GM19452 (cell line): ENCODE data around the gene PRKCG.
"Not testable (repeated sequence)": the region's sequence is repeated elsewhere in the genome, so short reads cannot be mapped to it uniquely, and the experiment has no call there.

ENCODE experiments used
- ATAC-seq: cut with Tn5 transposase; IDR thresholded peaks from one replicate; pipeline ENCODE4 v1.9.1; 2021; ENCODE audit not compliant: unreplicated experiment

Gene PRKCG

DNA sequence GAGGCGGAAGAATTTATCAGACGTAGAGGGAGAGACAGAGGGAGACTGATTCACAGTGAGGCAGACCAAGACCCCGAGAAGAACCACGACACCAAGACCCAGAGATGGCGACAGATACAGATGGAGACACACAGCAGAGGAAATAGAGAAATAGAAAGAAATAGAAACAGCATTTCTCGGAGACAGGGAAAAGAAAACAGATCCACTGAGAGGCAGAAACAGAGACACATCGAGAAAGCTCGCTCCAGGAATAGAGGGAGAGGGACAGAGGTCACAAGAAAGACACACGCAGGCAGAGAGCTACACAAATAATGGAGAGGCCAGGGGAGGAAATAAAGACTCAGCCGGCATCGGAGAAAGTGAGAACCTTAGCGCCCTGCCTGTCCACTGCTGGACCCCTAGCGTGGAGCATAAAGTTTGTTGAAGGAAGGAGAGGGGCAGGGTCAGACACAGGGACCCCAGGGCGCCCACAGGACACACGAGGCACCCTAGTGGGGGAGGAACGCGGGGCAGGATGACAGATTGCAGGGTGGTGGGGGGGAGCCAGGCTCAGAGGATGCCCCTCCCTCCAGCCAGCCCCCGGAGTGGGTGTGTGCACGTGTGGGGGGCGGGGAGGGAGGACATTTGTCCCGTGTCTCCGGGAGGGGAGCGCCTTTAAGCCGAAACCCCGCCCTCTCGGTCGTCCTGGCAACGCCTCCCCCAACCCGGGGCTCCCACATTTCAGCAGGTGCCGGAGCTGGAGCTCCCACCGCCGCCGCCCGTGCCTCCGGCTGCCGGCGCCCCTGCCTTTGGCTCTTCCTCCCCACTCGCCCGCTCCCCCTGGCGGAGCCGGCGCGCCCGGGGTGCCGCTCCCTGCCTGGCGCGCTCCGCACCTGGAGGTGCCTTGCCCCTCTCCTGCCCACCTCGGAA lies at the start of gene PRKCG:
TSS of gene PRKCG (plus strand) at position 716 of the 909 bp plus-strand sequence. CDS start 298 bp downstream, outside the sequence.
- ATAC-seq = no peak

- not testable (repeated sequence) for ATAC-seq
Measured at GRCh38 chr19:53832861-53833260, 49.1 kb upstream of the PRKCG start.

DNA sequence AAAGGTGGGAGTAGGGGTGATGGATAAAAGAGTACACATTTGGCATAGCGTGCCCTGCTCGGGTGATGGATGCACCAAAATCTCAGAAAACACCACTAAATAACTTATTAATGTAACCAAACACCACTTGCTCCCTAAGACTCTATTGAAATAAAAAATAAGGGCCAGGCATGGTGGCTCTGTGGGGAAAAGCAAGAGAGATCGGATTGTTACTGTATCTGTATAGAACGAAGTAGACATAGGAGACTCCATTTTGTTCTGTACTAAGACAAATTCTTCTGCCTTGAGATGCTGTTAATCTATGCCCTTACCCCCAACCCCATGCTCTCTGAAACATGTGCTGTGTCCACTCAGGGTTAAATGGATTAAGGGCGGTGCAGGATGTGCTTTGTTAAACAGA lies 43.6 kb upstream of the PRKCG start:
- ATAC-seq = not testable (repeated sequence)

DNA sequence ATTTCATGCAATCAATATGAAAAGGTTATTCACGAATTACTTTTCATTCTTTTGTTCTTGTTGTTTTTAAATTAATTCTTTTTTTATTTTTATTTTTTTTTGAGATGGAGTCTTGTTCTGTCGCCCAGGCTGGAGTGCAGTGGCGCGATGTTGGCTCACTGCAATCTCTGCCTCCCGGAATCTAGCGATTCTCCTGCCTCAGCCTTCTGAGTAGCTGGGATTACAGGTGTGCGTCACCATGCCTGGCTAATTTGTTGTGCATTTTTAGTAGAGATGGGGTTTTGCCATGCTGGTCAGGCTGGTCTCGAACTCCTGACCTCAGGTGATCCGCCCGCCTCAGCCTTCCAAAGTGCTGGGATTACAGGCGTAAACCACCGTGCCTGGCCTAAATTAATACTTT lies 41.8 kb upstream of the PRKCG start:
- not testable (repeated sequence) for ATAC-seq

GRCh38 chr19:53840914-53841313 lies 41.1 kb upstream of the PRKCG start:
- not testable (repeated sequence) for ATAC-seq

DNA sequence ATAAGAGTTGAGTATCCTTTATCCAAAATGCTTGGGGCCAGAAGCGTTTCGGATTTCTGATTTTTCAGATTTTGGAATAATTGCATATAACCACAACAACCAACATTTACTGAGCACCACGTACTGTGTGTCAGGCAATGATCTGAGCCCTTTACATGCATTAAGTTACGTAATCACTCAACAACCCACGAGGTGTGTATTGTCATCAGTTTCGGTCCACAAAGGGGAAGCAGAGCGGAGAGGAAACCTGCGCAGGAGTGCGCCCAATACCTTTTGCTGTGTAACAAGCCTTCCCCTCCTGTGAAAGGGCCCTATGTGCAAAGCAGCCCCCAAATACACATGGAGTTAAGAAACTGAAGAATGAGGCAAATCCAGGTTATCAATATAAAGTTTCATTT lies 37.1 kb upstream of the PRKCG start:
- no peak for ATAC-seq

DNA sequence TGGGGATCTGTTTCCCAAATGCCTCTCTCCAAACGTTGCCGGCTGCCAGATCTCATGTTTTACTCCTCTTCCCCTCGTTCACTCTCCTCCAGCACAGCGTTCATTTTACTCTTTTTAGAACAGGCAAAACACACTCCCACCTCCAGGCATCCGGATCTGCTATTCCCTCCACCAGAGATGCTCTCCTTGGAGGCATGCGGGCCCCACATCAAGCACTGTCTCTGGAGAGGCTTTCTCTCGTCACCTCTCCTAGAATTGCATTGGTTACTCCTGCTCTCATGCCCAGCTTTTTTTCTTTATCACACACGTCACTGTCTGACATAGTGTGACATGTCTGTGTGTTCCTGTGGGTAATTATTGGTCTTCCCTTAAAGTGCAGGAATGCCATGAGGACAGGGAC lies 34.4 kb upstream of the PRKCG start:
- ATAC-seq = no peak

GRCh38 chr19:53849237-53849676 lies 32.7 kb upstream of the PRKCG start:
- ATAC-seq = no peak

GRCh38 chr19:53853707-53854106 lies 28.3 kb upstream of the PRKCG start:
- ATAC-seq = no peak

DNA sequence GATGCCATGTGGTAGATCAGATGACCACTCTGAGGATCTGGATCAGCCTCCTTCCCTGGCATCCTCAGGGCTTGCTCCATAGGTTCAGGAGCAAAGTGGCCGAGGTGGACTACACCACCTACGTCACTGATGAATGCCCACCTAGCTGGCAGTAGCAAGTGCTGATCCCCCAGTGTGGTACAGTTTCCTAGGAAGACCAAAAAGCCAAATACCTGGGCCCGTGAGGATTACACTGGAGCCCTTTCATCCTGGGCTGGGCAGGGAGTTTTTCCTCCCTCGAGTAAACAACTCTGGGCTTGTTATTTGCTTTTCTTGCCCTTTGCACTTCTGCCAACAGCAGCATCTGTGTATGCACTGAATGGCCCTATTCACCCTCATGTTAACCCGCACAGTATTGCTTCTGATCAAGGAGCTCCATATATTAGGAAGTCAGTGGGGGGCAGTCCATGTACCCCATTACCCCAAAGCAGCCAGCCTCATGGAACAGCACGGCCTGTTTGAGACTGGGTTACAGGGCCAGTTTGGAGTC lies 17.6 kb upstream of the PRKCG start:
- ATAC-seq = no peak

- no peak for ATAC-seq
Measured at GRCh38 chr19:53865523-53865917, 16.5 kb upstream of the PRKCG start.

GRCh38 chr19:53865918-53866864 lies 15.8 kb upstream of the PRKCG start:
- ATAC-seq = no peak

DNA sequence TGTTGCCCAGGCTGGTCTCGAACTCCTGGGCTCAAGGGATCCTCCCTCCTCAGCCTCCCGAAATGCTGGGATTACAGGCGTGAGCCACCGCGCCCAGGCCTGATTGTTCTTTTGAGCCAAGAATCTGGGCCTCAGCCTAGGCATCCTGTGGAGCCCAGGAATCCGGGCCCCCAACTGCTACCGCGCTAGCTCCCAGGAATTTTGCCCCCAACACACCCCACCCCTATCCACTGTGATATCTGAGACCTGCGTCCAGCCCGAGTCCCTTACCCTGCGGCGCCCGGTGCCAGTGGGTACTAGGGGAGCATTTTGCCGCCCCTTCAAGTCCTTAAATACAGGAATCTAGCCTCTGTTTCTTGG lies 15.2 kb upstream of the PRKCG start:
- ATAC-seq = no peak

DNA sequence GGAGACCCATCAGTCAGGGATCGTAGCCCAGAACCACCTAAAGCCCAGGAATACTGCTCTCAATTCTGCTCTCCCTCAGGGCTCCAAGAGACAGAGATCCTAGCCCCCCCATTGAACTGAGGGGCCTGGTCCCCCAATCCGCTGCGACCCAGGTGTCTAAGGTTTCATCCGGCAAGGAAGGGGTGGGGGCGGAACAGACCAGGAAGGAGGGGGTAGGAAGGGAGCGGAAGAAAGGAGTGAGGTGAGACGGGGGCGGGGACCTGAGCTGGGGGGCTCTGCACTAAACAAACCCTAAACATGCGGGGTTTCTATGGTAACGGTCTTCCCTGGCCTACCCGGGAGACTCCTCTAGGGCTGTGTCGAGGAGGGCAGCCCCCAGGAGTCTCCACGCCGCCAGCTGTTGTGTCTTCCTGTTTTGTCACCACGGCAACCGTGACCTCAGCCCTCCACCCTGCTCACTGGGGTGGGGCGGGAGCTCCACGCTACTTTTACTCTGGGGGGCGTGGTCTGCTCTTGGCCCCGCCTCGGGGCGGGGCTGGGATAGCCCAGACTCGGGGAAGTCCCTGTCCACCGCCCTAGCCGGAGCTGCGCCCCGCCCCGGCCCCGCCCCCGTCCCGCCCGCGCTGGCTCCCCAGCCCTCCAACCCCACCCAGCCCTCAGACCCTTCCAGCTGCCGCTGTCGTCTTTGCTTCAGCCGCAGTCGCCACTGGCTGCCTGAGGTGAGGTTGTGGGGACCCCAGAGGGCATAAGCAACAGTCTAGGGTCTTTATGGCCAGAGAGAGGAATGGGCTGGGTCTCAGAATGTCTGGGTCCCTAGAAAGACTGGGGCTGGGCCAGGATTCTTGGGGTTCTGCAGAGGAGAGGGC lies 14.5 kb upstream of the PRKCG start, which contains the start of gene MYADM:
TSS of gene MYADM (plus strand) at position 659 of the 866 bp plus-strand sequence. CDS start 5,647 bp downstream, outside the sequence.
- peak; percentile 70 for ATAC-seq

DNA sequence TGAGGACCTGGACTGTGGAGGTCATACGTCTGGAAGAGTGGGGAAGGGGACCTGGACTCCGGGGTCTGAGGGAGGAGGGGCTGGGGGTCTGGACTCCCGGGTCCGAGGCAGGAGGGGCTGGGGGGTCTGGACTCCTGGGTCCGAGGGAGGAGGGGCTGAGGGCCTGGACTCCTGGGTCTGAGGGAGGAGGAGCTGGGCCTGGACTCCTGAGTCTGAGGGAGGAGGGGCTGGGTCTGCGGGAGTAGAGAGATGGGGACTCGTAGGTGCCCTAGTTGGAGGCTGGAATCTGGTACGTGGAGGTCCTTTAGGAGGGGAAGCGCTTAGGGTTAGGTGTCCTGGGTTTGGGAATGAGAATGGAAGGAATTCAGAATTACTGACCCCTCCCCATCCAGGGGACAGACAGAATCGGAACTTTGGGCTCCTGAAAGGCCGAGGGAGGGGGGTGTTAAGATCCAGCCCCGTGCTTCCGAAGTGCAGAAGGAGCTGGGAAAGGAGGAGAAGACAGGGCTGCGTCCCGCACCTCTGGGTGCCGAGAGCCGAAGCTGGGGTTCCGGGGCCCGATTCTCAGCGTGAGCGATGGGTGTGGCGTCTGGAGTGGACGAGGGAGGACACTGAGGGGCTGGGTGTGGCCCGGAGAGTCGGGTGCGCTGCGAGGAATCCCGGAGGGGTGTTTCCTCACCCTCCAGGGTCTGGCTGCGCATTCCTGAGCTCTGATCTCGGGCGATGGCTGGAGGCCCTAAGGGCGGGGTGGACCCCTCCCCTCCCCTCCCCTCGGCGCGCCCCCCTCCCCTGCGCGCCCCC lies 13.7 kb upstream of the PRKCG start:
- ATAC-seq = no peak

DNA sequence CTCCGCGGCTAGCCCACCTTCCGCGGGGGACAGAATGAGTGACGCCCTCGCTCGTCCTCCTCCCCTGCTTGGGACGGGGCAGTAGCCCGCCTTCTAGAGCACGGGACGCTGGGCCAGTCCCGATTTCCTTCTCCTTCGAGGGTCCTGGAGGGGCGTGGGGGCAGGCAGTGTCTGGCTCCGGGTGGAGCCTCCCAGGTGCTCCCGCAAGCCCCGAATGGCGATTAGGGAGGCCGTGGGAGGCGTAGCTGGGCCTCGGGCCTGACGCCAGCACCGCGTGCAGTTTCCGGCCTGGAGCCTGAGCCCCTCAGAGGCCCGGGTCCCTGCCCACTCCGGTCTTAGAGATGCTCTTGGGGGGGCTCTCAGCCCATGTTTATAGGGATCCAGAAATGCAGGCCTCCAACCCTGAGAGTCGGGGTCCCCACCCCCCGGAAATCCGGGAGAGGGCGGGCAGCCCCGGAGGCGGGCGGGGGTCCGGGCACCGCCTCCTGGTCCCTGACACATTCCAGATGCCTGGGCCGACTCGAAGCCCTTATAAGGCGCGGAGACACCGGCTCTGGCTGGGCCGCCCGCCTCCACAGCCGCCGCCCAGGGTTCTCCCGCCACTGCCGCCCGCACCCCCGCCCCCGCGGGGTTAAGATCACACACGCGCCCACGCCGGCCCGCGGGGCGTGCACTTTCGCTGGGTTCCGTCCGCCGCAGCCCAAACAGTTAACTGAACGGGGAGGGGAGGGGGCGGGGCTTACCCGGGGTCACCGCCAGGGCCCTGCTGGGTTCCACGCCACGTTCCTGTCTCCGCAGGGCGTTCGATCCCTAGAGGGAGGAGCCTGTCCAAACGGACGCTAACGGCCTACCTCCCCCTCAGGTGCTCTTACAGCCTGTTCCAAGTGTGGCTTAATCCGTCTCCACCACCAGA lies 12.8 kb upstream of the PRKCG start:
- ATAC-seq = peak; percentile 41

DNA sequence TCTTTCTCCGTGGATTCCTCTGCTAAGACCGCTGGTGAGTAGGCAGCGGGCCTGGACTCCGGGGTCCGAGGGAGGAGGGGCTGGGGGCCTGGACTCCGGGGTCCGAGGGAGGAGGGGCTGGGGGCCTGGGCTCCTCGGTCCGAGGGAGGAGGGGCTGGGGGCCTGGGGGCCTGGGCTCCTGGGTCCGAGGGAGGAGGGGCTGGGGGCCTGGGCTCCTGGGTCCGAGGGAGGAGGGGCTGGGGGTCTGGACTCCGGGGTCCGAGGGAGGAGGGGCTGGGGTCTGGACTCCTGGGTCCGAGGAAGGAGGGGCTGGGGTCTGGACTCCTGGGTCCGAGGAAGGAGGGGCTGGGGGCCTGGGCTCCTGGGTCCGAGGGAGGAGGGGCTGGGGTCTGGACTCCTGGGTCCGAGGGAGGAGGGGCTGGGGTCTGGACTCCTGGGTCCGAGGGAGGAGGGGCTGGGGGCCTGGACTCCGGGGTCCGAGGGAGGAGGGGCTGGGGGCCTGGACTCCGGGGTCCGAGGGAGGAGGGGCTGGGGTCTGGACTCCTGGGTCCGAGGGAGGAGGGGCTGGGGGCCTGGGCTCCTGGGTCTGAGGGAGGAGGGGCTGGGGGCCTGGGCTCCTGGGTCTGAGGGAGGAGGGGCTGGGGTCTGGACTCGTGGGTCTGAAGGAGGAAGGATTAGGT lies 12.1 kb upstream of the PRKCG start:
- ATAC-seq = not testable (repeated sequence)

DNA sequence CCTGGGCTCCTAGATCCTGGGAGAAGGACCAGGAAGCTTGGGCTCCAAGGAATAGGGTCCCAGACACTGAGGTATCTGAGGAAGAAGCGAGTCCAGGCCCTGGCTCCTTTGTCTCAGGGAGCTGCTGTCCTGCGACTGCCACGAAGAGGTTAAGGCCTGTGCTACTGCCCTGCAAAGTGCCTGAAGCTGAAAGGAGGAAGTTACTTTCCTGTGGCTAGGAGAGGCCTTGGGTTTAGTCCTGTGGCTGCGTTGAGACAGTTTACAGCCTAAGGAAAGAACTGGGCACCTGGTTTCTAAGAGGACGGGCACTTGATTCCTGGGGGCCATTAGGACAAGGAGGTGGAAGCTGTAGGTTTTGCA lies 11.5 kb upstream of the PRKCG start:
- no peak for ATAC-seq
